Endothelial cell of umbilical vein (primary cell): Measurements from ENCODE around the gene MYO18A.

ENCODE experiments used
- EZH2 ChIP-seq: IDR thresholded peaks from 2 replicates; pipeline ENCODE4 v1.6.1; 2012; ENCODE audit warnings: borderline replicate concordance, low read depth, mild to moderate bottlenecking, moderate library complexity, low read length, inconsistent platforms; ENCODE audit not compliant: severe bottlenecking
- POLR2A ChIP-seq: IDR thresholded peaks from 2 replicates; pipeline ENCODE4 v1.6.1; 2012; ENCODE audit warnings: low read depth, mild to moderate bottlenecking, control low read depth, low read length
- POLR2AphosphoS5 ChIP-seq: IDR thresholded peaks from 2 replicates; pipeline ENCODE4 v1.6.1; 2012; ENCODE audit warnings: low read depth, mild to moderate bottlenecking, control low read depth, low read length, moderate library complexity; ENCODE audit not compliant: insufficient read depth
- TF ChIP-seq, protein P1 (sequence below), 2 donors: IDR thresholded peaks; 1 replicate in 1 of 2; 2 replicates in 1 of 2; pipeline ENCODE4 v1.5.1; 2011; ENCODE audit warnings: low read length in 2 of 2, mild to moderate bottlenecking in 2 of 2, moderate library complexity in 2 of 2, control low read depth in 1 of 2, inconsistent platforms in 1 of 2, low read depth in 1 of 2; ENCODE audit not compliant: insufficient read depth in 1 of 2; ENCODE audit errors: extremely low read depth in 1 of 2
- TF ChIP-seq, protein P2 (sequence below): IDR thresholded peaks from 2 replicates; pipeline ENCODE4 v1.6.1; 2011; ENCODE audit not compliant: insufficient read depth, insufficient read length

DNA sequence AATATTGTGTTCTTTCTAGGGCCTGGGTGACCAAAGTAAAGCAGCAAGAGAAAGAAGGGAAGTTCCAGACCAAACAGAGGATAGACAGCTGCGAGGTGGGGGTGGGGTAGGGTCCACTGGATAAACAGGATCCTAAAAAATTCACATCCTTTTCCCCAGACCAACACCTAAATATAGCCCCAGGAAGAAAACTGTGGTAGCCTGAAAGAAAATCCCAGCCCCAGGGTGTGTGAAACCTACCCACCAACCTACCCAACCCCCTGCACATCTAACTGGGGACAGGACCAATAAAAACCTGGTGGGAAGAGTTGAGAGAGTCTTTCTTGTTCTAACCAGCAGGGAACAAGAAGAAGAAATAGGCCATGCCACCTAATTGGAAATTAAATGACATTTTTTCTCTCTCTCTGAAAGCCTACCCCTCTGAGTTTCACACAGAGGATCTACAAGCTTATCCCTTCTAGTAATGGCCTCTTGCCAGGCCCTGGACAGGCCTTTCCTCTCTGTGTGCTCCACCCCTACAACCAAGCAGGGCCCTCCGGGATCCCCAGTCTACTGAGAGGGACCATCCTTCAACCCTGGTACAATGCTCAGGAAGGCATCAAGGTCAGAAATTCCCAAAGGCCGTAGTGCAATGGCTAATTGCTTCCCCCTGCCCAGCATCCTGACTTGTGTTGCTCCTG lies 12.0 kb downstream of the MYO18A start:
- TF ChIP-seq POLR2A, result no peak
- TF ChIP-seq, protein P1, sequence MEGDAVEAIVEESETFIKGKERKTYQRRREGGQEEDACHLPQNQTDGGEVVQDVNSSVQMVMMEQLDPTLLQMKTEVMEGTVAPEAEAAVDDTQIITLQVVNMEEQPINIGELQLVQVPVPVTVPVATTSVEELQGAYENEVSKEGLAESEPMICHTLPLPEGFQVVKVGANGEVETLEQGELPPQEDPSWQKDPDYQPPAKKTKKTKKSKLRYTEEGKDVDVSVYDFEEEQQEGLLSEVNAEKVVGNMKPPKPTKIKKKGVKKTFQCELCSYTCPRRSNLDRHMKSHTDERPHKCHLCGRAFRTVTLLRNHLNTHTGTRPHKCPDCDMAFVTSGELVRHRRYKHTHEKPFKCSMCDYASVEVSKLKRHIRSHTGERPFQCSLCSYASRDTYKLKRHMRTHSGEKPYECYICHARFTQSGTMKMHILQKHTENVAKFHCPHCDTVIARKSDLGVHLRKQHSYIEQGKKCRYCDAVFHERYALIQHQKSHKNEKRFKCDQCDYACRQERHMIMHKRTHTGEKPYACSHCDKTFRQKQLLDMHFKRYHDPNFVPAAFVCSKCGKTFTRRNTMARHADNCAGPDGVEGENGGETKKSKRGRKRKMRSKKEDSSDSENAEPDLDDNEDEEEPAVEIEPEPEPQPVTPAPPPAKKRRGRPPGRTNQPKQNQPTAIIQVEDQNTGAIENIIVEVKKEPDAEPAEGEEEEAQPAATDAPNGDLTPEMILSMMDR (IDR thresholded peaks at IDR 0.05; ENCODE audit: extremely low read depth in 1 of 2, insufficient read depth in 1 of 2, low read depth in 1 of 2, low read length in 2 of 2), result no peak
- no peak for TF ChIP-seq EZH2
- TF ChIP-seq, protein P2, sequence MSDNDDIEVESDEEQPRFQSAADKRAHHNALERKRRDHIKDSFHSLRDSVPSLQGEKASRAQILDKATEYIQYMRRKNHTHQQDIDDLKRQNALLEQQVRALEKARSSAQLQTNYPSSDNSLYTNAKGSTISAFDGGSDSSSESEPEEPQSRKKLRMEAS, result no peak
- no peak for TF ChIP-seq POLR2AphosphoS5
